ENCODE data around the gene UMPS. TPM values are rescaled to one million over a fixed set of nuclear protein-coding genes. Genes with fewer than 3 reads are reported as not detected.

Gene UMPS
- total RNA-seq, 4 donors from 2014 or later = 20.6 to 30.1 (median 24.8) TPM

DNA sequence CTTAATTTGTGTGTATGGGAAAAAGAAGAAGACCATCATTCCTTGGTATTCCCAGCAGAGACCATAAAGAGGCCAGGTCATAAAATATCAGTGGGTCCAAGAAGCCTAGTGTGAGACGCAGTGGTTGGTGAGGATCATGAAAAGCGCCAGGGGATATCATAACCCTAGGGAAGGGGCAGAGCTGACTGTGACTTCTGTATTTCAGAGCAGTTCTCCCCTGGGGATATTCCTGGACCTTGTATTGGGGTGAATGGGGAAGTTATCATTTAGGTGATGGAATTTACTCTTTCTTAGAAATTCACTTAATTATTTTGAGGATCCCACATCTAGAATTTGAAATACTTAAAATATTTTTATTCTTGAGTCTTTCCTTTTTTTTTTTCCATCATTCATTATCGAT, 34.9 kb upstream of the UMPS start:
- Histone ChIP-seq H3K36me3 (no peaks in the 10 kb centered on the region), H3K9me3 (no peaks in the 10 kb centered on the region), H3K27me3 (no peaks in the 10 kb centered on the region), H3K27ac (no peak overlapping the region), H3K4me1 (no peaks in the 10 kb centered on the region), H3K4me3 (no peak overlapping the region)
- DNase-seq (ENCODE audit: low spot score in 2 of 2) = no peak
- 91% methylated on average over 3 of the region's 3 CpGs for WGBS
- TF ChIP-seq POLR2A (IDR thresholded peaks at IDR 0.05) = no peak
- TF ChIP-seq EP300 (IDR thresholded peaks at IDR 0.05) = no peak
- TF ChIP-seq, protein P1, sequence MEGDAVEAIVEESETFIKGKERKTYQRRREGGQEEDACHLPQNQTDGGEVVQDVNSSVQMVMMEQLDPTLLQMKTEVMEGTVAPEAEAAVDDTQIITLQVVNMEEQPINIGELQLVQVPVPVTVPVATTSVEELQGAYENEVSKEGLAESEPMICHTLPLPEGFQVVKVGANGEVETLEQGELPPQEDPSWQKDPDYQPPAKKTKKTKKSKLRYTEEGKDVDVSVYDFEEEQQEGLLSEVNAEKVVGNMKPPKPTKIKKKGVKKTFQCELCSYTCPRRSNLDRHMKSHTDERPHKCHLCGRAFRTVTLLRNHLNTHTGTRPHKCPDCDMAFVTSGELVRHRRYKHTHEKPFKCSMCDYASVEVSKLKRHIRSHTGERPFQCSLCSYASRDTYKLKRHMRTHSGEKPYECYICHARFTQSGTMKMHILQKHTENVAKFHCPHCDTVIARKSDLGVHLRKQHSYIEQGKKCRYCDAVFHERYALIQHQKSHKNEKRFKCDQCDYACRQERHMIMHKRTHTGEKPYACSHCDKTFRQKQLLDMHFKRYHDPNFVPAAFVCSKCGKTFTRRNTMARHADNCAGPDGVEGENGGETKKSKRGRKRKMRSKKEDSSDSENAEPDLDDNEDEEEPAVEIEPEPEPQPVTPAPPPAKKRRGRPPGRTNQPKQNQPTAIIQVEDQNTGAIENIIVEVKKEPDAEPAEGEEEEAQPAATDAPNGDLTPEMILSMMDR (IDR thresholded peaks at IDR 0.05) = no peak
- TF ChIP-seq POLR2AphosphoS5 (IDR thresholded peaks at IDR 0.05) = no peak

DNA sequence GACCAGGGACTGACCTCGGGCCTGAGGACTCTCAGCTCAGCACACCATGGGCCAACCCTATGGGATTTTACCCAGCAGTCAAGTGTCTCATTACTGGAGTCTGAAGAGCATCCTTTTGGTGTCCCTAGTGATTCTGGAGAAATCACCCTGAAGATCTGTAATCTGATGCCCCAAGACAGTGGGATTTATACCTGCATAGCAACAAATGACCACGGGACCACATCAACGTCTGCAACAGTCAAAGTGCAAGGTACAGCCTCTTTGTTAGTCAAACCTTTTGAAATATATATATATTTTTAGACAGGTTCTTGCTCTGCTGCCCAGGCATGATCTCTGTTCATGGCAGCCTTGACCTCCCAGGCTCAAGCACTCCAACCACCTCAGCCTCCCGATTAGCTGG, 34.2 kb upstream of the UMPS start:
- WGBS = 91% methylated on average over 4 of the region's 4 CpGs
- no peaks in the 10 kb centered on the region for H3K27me3 ChIP-seq
- no peaks in the 10 kb centered on the region for H3K9me3 ChIP-seq

DNA sequence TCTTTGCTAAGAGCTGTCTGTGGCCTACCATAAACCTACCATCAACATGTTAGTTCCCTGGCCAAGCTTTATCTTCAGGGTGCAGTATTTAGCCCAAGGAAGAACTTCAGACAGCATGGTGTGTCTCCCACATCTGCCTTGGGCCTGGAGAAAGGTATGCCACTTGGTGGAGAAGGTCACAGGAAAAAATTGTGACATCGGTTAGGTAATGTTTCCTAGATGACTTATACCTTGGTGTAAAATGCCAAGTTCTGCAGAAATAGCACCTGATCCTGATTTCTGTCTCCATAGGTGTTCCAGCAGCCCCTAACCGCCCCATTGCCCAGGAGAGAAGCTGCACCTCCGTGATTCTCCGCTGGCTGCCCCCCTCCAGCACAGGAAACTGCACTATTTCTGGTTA, 33.0 kb upstream of the UMPS start:
- whole genome bisulfite sequencing = 94% methylated on average over 4 of the region's 4 CpGs
- Histone ChIP-seq H3K27me3 (no peaks in the 10 kb centered on the region), H3K36me3 (no peaks in the 10 kb centered on the region), H3K4me3 (no peak overlapping the region), H3K9me3 (no peaks in the 10 kb centered on the region), H3K4me1 (no peaks in the 10 kb centered on the region), H3K27ac (no peak overlapping the region)
- TF ChIP-seq EP300 (IDR thresholded peaks at IDR 0.05) (no peak), POLR2A (IDR thresholded peaks at IDR 0.05) (no peak), POLR2AphosphoS5 (IDR thresholded peaks at IDR 0.05) (no peak)
- TF ChIP-seq, protein P1 (IDR thresholded peaks at IDR 0.05) = no peak
- no peak for DNase-seq (ENCODE audit: low spot score in 2 of 2)

More for the DNA sequence above, 34.2 kb upstream of the UMPS start:
- no peak overlapping the region for H3K4me3 ChIP-seq
- no peak for DNase-seq (ENCODE audit: low spot score in 2 of 2)
- H3K27ac ChIP-seq = no peak overlapping the region
- no peaks in the 10 kb centered on the region for H3K4me1 ChIP-seq
- no peaks in the 10 kb centered on the region for H3K36me3 ChIP-seq
- TF ChIP-seq, protein P1 (IDR thresholded peaks at IDR 0.05) = no peak
- no peak for TF ChIP-seq POLR2AphosphoS5 (IDR thresholded peaks at IDR 0.05)
- no peak for TF ChIP-seq EP300 (IDR thresholded peaks at IDR 0.05)
- no peak for TF ChIP-seq POLR2A (IDR thresholded peaks at IDR 0.05)

DNA sequence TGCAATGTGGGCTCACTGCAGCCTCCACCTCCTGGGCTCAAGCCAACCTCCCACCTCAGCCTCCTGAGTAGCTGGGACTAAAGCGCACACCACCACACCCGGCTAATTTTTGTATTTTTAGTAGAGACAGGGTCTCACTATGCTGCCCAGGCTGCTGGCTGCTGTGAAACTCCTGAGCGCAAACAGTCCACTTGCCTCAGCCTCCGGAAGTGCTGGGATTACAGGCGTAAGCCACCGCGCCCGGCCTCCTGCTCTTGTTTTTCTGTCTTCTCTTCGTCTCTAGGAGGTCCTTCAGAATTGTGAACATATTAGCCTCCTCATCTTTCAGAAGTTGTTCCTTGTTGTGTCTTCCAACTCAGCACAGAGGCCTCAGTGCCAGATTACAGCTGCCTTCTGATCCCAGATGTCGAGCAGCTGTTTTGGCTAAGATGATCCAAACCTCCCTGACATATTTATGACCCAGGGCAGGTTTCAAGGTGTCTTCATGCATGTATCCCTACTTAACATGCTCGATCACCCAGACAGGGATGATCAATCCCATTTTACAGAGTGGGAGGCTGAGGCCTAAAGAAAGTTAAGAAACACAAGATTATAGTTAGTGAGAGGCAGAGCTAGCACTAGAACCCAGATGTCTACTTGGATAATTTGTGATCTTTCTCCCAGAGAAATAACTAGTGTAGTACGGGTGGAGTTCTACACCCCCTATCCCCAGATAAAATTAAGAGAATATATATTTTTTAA, 32.1 kb upstream of the UMPS start:
- no peaks in the 10 kb centered on the region for H3K36me3 ChIP-seq
- no peaks in the 10 kb centered on the region for H3K9me3 ChIP-seq
- H3K4me1 ChIP-seq = no peaks in the 10 kb centered on the region
- no peak overlapping the region for H3K4me3 ChIP-seq
- no peak for TF ChIP-seq POLR2AphosphoS5 (IDR thresholded peaks at IDR 0.05)
- no peak for TF ChIP-seq EP300 (IDR thresholded peaks at IDR 0.05)
- TF ChIP-seq, protein P1 (IDR thresholded peaks at IDR 0.05) = no peak
- TF ChIP-seq POLR2A (IDR thresholded peaks at IDR 0.05) = no peak
- 81% methylated on average over 12 of the region's 12 CpGs for WGBS
- no peaks in the 10 kb centered on the region for H3K27me3 ChIP-seq
- H3K27ac ChIP-seq = no peak overlapping the region
- DNase-seq (ENCODE audit: low spot score in 2 of 2) = no peak

DNA sequence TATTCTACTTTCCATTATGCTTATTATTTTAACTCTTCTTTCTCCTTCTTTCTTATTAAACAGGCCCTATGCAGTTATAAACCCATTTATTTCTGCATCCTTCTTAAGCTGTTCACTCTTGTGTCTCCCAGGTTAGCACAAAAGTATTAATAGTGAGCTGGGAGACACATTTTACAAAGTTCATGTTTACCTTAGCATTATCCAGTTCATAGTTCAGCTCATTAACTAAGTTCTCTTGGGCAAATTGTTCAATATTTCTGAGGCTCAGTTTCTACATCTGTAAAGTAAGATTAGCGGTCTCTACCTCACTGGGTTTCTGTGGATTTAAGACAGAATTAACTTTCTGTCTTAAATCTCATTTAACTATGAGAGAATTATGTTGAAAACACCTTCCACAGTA, 31.2 kb upstream of the UMPS start:
- Histone ChIP-seq H3K27me3 (no peaks in the 10 kb centered on the region), H3K9me3 (no peaks in the 10 kb centered on the region), H3K4me3 (no peak overlapping the region), H3K4me1 (no peaks in the 10 kb centered on the region), H3K27ac (no peak overlapping the region), H3K36me3 (no peaks in the 10 kb centered on the region)
- WGBS = 94% methylated on average over 1 of the region's 1 CpG
- DNase-seq (ENCODE audit: low spot score in 2 of 2) = no peak
- TF ChIP-seq, protein P1 (IDR thresholded peaks at IDR 0.05) = no peak
- no peak for TF ChIP-seq POLR2A (IDR thresholded peaks at IDR 0.05)
- no peak for TF ChIP-seq EP300 (IDR thresholded peaks at IDR 0.05)
- TF ChIP-seq POLR2AphosphoS5 (IDR thresholded peaks at IDR 0.05) = no peak

Data from suprapubic skin (tissue), 4 donors.